B cell (primary cell): ENCODE measurements around the gene TOR2A. TPM values are rescaled to one million over a fixed set of nuclear protein-coding genes. Genes with fewer than 3 reads are reported as not detected.

Experiments used
- ATAC-seq: fragments of 200-7000 bp; cut with Tn5 transposase; one replicate; pipeline ENCODE4 v1.10.0; 2021; ENCODE audit warnings: low read depth, mild to moderate bottlenecking, moderate number of reproducible peaks, moderate library complexity
- CTCF ChIA-PET: fragments of 350-600 bp; sonication (Branson Sonifier 250); formaldehyde crosslinking; loops from one replicate; lab custom pipeline; 2021; ENCODE audit warnings: antibody characterized with exemption, inconsistent platforms; lab: Charles Lee
- POLR2A ChIA-PET: fragments of 350-600 bp; sonication (Branson Sonifier 250); formaldehyde crosslinking; loops from one replicate; lab custom pipeline; 2021; ENCODE audit warnings: antibody characterized with exemption; lab: Charles Lee
- DNase-seq: peaks from one replicate; pipeline ENCODE4 v3.0.0; 2013
- H2AFZ ChIP-seq: 2 replicates; pipeline ENCODE4 v1.6.1; 2012; ENCODE audit warnings: mild to moderate bottlenecking, low read depth, low read length; ENCODE audit not compliant: insufficient read depth, poor library complexity, severe bottlenecking
- H3K27ac ChIP-seq, 2 donors: 1 replicate in 1 of 2; 2 replicates in 1 of 2; pipeline ENCODE4 v1.5.1; 2012 to 2013; ENCODE audit warnings: low read length in 2 of 2, mild to moderate bottlenecking in 2 of 2, moderate library complexity in 1 of 2
- H3K27me3 ChIP-seq, 4 experiments: fragments of 200-600 bp in 1 of 4; sonication (generic) in 1 of 4; replicated peaks in 1 of 4; 1 replicate in 2 of 4; 2 replicates in 2 of 4; pipeline versions ENCODE4 v1.6.1 to v1.7.0; 2013 to 2016; ENCODE audit warnings: low read length in 3 of 4, mild to moderate bottlenecking in 2 of 4, mixed read lengths in 1 of 4, moderate library complexity in 1 of 4; ENCODE audit not compliant: insufficient read depth in 4 of 4, control insufficient read depth in 3 of 4; ENCODE audit errors: control extremely low read depth in 1 of 4
- H3K36me3 ChIP-seq, 2 experiments: replicated peaks in 1 of 2; 1 replicate in 1 of 2; 2 replicates in 1 of 2; pipeline versions ENCODE4 v1.6.1 to v1.7.1; 2013; ENCODE audit warnings: low read length in 1 of 2; ENCODE audit not compliant: insufficient read depth in 2 of 2, control insufficient read depth in 1 of 2; ENCODE audit errors: control extremely low read depth in 1 of 2, extremely low read depth in 1 of 2
- H3K4me1 ChIP-seq, 2 donors: fragments of 200-600 bp in 1 of 2; sonication (generic) in 1 of 2; 1 replicate in 1 of 2; 2 replicates in 1 of 2; pipeline versions ENCODE4 v1.5.1 to v1.6.1; 2013 to 2017; ENCODE audit warnings: low read length in 2 of 2; ENCODE audit not compliant: control insufficient read depth in 2 of 2, insufficient read depth in 2 of 2
- H3K4me2 ChIP-seq: replicated peaks from 2 replicates; pipeline ENCODE3; 2012; ENCODE audit warnings: mild to moderate bottlenecking, low read depth, low read length; ENCODE audit not compliant: poor library complexity, severe bottlenecking
- H3K4me3 ChIP-seq, 5 experiments: fragments of 200-600 bp in 1 of 5; sonication (generic) in 1 of 5; 1 replicate in 3 of 5; 2 replicates in 2 of 5; pipeline versions ENCODE4 v1.5.1 to v1.7.0; 2011 to 2016; ENCODE audit warnings: low read length in 4 of 5, mild to moderate bottlenecking in 4 of 5, low read depth in 2 of 5, control low read depth in 1 of 5, moderate library complexity in 1 of 5; ENCODE audit not compliant: insufficient read depth in 1 of 5; ENCODE audit errors: control extremely low read depth in 1 of 5, extremely low read depth in 1 of 5
- H3K79me2 ChIP-seq: fragments of 200-600 bp; sonication (generic); one replicate; pipeline ENCODE4 v1.6.0; 2016; ENCODE audit warnings: low read length; ENCODE audit not compliant: control insufficient read depth, insufficient read depth
- H3K9ac ChIP-seq: fragments of 200-600 bp; sonication (generic); 2 replicates; pipeline ENCODE4 v1.6.1; 2017; ENCODE audit warnings: mild to moderate bottlenecking, low read length, moderate library complexity
- H3K9me3 ChIP-seq, 3 donors: one replicate each; pipeline versions ENCODE4 v1.6.1 to v1.7.1; 2013; ENCODE audit warnings: low read length in 2 of 3; ENCODE audit not compliant: control insufficient read depth in 2 of 3, insufficient read depth in 1 of 3; ENCODE audit errors: control extremely low read depth in 1 of 3
- H4K20me1 ChIP-seq: 2 replicates; pipeline ENCODE4 v1.6.0; 2012; ENCODE audit warnings: mild to moderate bottlenecking, low read length; ENCODE audit not compliant: insufficient read depth, control insufficient read depth, poor library complexity, severe bottlenecking
- H3K27ac Mint-ChIP-seq: one replicate; pipeline ENCODE4 v1.8.0; 2021; ENCODE audit warnings: mixed read lengths
- H3K27me3 Mint-ChIP-seq: one replicate; pipeline ENCODE4 v1.8.0; 2021; ENCODE audit warnings: mixed read lengths
- H3K4me1 Mint-ChIP-seq: one replicate; pipeline ENCODE4 v1.8.0; 2021; ENCODE audit warnings: mixed read lengths
- H3K4me3 Mint-ChIP-seq: one replicate; pipeline ENCODE4 v1.8.0; 2021; ENCODE audit warnings: mixed read lengths
- H3K9me3 Mint-ChIP-seq: one replicate; pipeline ENCODE4 v1.8.0; 2022; ENCODE audit warnings: mixed read lengths; ENCODE audit not compliant: insufficient read depth
- CTCF ChIP-seq: fragments of 200-600 bp; IDR thresholded peaks from one replicate; pipeline ENCODE4 v1.8.0; 2022; ENCODE audit warnings: antibody characterized with exemption, mild to moderate bottlenecking
- EZH2 ChIP-seq: IDR thresholded peaks from 2 replicates; pipeline ENCODE4 v1.6.1; 2012; ENCODE audit warnings: borderline replicate concordance, low read depth, mild to moderate bottlenecking, moderate library complexity, low read length; ENCODE audit not compliant: insufficient read depth, poor library complexity, severe bottlenecking
- WGBS: methylation state at CpG from one replicate; pipeline ENCODE4 v1.1.5; 2013; ENCODE audit warnings: missing lambda C conversion rate; ENCODE audit not compliant: insufficient coverage; 5-methylcytosine and 5-hydroxymethylcytosine counted together
- intact Hi-C: fragments of 100-400 bp; cut with micrococcal nuclease; formaldehyde crosslinking; loops from one replicate; pipeline ENCODE4 v1.10.0; 2022
- polyA plus RNA-seq: library from polyadenylated mRNA; depleted of rRNA; stranded (reverse); fragments of >200 nt; gene quantifications from 2 replicates; pipeline ENCODE4 v1.2.3, GENCODE V29; 2012
- total RNA-seq, 2 donors: library from RNA; stranded (reverse); fragments of 120-200 nt in 1 of 2; gene quantifications; 1 replicate in 1 of 2; 2 replicates in 1 of 2; pipeline versions ENCODE4 v1.2.3 to v1.2.4, GENCODE V29; 2013 to 2022

TOR2A gene
- total and polyA plus RNA-seq, 2 donors (not counting 1 experiment from before 2014, with no cell fraction given): 15.8 to 26.5 TPM

- Mint-ChIP-seq H3K27me3 (no peaks in the 10 kb centered on the region), H3K4me1 (peaks cover 16% of the 10 kb centered on the region), H3K4me3 (no peak overlapping the region), H3K9me3 (no peaks in the 10 kb centered on the region), H3K27ac (no peak overlapping the region)
- H3K36me3 ChIP-seq: peaks cover 0 to 10% of the 10 kb centered on the region in 2 experiments
- H3K9me3 ChIP-seq: no peaks in the 10 kb centered on the region
- DNase-seq (no peak), ATAC-seq (no peak)
- H3K9ac ChIP-seq: no peak overlapping the region
- H2AFZ ChIP-seq: no peak overlapping the region
- H3K79me2 ChIP-seq: peaks cover 5% of the 10 kb centered on the region
- peaks cover 5% of the 10 kb centered on the region for H4K20me1 ChIP-seq
- no peak for TF ChIP-seq EZH2
- no peak for TF ChIP-seq CTCF
- 97% methylated on average over 16 of the region's 16 CpGs for WGBS
- H3K4me3 ChIP-seq: no peak overlapping the region
- H3K27ac ChIP-seq: no peak overlapping the region
- intact Hi-C loops: no loop called here
- H3K27me3 ChIP-seq: no peaks in the 10 kb centered on the region
- CTCF ChIA-PET: interaction anchor here (1.5 to 2.0 kb wide), 2 partner anchors 142 to 228 kb away, joined by 5 to 9 read pairs; no protein-coding TSS in a partner anchor
- peaks cover 11 to 16% of the 10 kb centered on the region in 2 donors for H3K4me1 ChIP-seq
- no peak overlapping the region for H3K4me2 ChIP-seq
- POLR2A ChIA-PET: no interaction called here
These were observed 3.2 kb downstream of the TOR2A start for GRCh38 chr9:127731938-127732337.

GRCh38 chr9:127730799-127731410, 4.2 kb downstream of the TOR2A start:
- H3K27ac ChIP-seq: no peak overlapping the region
- peaks cover 0 to 10% of the 10 kb centered on the region in 2 experiments for H3K36me3 ChIP-seq
- H3K4me2 ChIP-seq: no peak overlapping the region
- peaks cover 11 to 16% of the 10 kb centered on the region in 2 donors for H3K4me1 ChIP-seq
- CTCF ChIA-PET: interaction anchor here (0.7 to 2.0 kb wide), 3 partner anchors 139 to 227 kb away, joined by 3 to 9 read pairs (median 5); no protein-coding TSS in a partner anchor
- TF ChIP-seq EZH2 (no peak), CTCF (no peak)
- H3K4me1 Mint-ChIP-seq: peaks cover 16% of the 10 kb centered on the region
- DNase-seq: no peak
- no peaks in the 10 kb centered on the region for H3K27me3 ChIP-seq
- no peaks in the 10 kb centered on the region for H3K79me2 ChIP-seq
- H2AFZ ChIP-seq: no peak overlapping the region
- ATAC-seq: no peak
- H4K20me1 ChIP-seq: peaks cover 5% of the 10 kb centered on the region
- H3K4me3 Mint-ChIP-seq: no peak overlapping the region
- H3K27ac Mint-ChIP-seq: no peak overlapping the region
- no peak overlapping the region for H3K4me3 ChIP-seq
- no peaks in the 10 kb centered on the region for H3K9me3 Mint-ChIP-seq
- no peaks in the 10 kb centered on the region for H3K9me3 ChIP-seq
- 93% methylated on average over 9 of the region's 9 CpGs for WGBS
- H3K27me3 Mint-ChIP-seq: no peaks in the 10 kb centered on the region
- intact Hi-C loops: no loop called here
- H3K9ac ChIP-seq: no peak overlapping the region
- POLR2A ChIA-PET: no interaction called here
